ENCODE data around the gene CFAP46.

Gene CFAP46

DNA sequence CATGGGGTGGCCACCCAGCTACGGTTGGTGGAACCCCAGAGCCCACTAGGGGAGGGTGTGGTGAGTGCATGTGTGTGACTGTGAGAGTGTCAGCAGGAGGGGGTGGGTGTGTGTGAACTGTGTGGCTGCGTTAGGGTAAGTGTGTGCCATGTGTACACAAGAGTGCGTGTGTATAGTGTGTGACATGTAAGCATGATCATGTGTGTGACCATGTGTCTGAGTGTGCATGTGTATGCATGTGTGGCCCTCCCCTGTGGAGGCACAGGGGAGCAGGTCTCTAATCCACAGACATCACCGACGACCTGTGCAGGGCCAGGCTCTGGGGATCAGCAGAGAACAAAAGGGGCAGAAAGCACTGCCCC lies 3.5 kb upstream of the CFAP46 start:
- DNase-seq (ENCODE audit: insufficient read length, low spot score) (no peak), FAIRE-seq (no peak)
- TF ChIP-seq, protein P1, sequence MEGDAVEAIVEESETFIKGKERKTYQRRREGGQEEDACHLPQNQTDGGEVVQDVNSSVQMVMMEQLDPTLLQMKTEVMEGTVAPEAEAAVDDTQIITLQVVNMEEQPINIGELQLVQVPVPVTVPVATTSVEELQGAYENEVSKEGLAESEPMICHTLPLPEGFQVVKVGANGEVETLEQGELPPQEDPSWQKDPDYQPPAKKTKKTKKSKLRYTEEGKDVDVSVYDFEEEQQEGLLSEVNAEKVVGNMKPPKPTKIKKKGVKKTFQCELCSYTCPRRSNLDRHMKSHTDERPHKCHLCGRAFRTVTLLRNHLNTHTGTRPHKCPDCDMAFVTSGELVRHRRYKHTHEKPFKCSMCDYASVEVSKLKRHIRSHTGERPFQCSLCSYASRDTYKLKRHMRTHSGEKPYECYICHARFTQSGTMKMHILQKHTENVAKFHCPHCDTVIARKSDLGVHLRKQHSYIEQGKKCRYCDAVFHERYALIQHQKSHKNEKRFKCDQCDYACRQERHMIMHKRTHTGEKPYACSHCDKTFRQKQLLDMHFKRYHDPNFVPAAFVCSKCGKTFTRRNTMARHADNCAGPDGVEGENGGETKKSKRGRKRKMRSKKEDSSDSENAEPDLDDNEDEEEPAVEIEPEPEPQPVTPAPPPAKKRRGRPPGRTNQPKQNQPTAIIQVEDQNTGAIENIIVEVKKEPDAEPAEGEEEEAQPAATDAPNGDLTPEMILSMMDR (IDR thresholded peaks at IDR 0.05; ENCODE audit: insufficient read depth, missing control alignments), result no peak

DNA sequence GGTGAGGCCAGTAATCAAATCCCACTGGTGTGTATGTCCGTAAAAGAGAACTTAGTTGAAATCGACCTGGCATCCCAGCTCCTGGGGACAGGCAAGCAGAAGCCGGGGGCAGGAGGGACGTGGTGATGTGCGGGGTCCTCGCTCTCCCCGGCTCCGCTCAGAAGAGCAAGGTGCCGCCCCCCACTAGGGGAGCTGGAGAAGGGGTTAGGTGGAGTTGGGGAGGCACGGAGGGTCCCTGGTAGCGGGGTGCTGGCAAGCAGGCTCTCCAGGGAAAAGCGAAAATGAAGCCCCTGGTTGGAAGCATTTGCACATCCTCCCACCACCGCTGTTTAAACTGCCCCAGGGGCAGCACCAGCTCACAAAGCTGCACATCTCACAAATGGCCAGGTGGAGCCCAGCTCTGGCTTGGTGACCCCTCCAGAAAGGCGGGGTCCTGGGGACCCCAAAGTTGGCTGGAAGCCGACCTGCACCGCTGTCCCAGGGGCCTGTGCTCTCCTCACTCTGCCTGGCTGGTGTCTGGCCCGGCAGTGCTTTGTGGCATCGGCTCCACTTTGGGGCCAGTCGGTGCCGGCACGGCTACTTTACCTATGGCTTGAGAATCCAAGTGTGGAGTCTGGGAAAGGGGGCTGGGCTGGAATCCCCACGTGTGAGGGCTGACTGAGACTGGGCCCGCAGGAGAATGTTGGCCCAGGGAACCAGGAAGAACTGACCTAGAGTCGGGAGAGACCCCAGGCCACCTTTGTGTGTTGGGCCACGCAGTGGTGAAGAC lies 2.9 kb upstream of the CFAP46 start:
- FAIRE-seq (no peak), DNase-seq (ENCODE audit: insufficient read length, low spot score) (no peak)
- TF ChIP-seq, protein P1 (IDR thresholded peaks at IDR 0.05; ENCODE audit: insufficient read depth, missing control alignments), result no peak

DNA sequence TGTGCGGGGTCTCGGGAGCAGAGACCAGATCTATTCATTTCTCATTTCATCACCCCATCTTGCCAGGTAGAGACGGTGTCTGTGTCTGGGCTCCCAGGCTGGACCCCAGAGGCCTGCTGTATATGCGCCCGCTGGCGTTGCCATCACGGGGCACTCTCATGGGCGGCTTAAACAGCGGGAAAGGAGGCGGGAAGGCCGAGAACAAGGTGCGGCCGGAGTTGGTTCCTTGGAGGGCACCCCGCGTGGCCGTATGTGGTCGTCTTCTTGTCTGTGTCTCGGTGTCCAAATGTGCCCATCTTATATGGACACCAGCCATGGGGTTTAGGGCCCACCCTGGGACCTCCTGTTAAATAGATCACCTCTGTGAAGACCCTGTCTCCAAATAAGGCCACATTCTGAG lies 2.1 kb upstream of the CFAP46 start:
- TF ChIP-seq, protein P1 (IDR thresholded peaks at IDR 0.05; ENCODE audit: insufficient read depth, missing control alignments), result no peak
- FAIRE-seq, result no peak
- no peak for DNase-seq (ENCODE audit: insufficient read length, low spot score)

DNA sequence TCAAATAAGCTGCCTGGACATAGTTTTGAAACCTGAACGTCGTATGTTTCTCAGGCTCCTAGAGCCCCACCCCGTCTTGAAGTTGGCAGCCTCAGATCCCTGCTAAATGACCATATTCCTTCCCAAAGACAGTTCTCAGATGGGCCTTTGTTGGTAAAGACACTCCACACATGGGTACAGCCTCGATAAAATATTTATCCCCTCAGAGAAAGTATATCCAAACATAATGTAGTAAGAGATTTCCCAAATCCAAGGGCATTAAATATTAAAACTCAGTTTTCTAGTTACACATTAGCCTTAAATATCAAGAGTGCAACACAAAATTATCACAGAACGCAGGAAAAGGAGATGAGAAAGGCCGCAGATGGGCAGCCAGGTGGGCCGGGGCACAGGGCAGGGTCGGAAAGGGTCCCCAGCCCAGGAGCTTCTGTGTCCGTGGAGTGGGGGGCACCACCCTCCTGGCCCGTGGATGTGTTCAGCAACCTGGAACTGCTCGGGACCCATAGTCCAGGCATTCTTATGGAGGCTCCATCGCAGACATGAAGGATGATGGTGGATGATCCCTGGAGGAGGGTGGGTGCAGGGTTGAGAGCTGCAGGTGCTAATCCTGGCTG lies 1.5 kb upstream of the CFAP46 start:
- TF ChIP-seq, protein P1 (IDR thresholded peaks at IDR 0.05; ENCODE audit: insufficient read depth, missing control alignments), result no peak
- FAIRE-seq, result no peak
- no peak for DNase-seq (ENCODE audit: insufficient read length, low spot score)

DNA sequence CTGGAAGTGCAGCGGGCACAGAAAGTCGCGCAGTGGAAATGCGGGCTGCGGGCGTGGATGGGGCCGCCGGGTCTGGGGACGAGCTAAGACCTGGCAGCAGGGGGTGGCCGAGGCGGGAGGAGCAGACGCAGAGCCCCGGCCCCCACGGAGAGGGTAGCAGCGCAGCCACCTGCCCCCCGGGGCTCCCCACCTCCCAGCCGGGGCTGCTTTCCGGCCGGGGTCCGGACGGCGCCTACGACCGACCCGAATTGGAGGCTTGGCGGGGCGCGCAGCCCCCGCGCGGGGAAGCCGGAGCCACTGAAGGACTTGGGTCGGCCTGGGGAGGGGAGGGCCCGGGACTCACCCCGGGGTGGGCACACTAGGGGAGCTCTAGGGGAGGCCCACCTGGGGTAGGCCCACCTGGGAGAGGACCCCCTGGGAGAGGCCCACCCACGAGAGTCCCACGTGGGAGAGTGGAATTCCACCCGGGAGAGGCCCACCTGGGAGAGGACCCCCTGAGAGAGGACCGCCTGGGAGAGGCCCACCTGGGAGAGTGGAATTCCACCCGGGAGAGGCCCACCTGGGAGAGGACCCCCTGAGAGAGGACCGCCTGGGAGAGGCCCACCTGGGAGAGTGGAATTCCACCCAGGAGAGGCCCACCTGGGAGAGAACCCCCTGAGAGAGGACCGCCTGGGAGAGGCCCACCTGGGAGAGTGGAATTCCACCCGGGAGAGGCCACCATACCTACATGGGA lies 854 bp upstream of the CFAP46 start:
- DNase-seq (ENCODE audit: insufficient read length, low spot score), result no peak
- TF ChIP-seq, protein P1 (IDR thresholded peaks at IDR 0.05; ENCODE audit: insufficient read depth, missing control alignments), result no peak
- FAIRE-seq, result no peak

DNA sequence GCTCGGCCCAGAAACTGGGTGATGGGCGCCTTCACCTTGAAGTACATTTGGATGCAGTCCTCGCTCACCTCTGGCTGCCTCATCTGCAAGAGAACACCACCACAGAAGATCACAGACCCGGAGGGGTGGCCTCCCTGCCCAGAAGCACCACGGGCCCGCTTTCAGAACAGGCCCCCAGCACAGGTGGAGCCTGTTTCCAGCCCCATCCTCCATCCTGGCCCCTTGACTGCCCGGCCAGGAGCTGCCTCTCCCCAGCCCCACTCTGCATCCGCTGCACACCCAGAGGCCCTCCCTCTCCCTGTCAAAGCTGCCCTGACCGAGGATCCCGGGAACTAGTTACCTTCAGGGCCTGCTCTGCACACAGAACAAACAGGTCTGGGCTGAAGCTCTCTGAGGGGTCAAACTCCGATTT lies 724 bp downstream of the CFAP46 start:
- FAIRE-seq (no peak), DNase-seq (ENCODE audit: insufficient read length, low spot score) (no peak)
- TF ChIP-seq, protein P1 (IDR thresholded peaks at IDR 0.05; ENCODE audit: insufficient read depth, missing control alignments), result no peak

Measured in D721Med (cell line).